Effector memory CD8-positive, alpha-beta T cell (primary cell): ENCODE data around the gene C10orf67.

ENCODE experiments used
- ATAC-seq: fragments of 150-1000 bp; cut with Tn5 transposase; replicated peaks from 2 replicates; pipeline ENCODE4 v1.10.0; 2021; ENCODE audit warnings: mild to moderate bottlenecking, moderate library complexity
- DNase-seq, 3 experiments: peaks; one replicate each; pipeline ENCODE4 v3.0.0; 2021
- H3K27ac Mint-ChIP-seq, 2 donors: one replicate each; pipeline ENCODE4 v1.8.0; 2022; ENCODE audit warnings: mild to moderate bottlenecking in 2 of 2, mixed read lengths in 2 of 2, moderate library complexity in 2 of 2
- H3K27me3 Mint-ChIP-seq, 2 donors: one replicate each; pipeline ENCODE4 v1.8.0; 2022; ENCODE audit warnings: mixed read lengths in 2 of 2
- H3K36me3 Mint-ChIP-seq: one replicate; pipeline ENCODE4 v1.8.0; 2022; ENCODE audit warnings: mild to moderate bottlenecking, moderate library complexity, mixed read lengths; ENCODE audit not compliant: insufficient read depth
- H3K4me1 Mint-ChIP-seq, 2 donors: one replicate each; pipeline ENCODE4 v1.8.0; 2022; ENCODE audit warnings: low read depth in 2 of 2, mixed read lengths in 2 of 2
- H3K4me3 Mint-ChIP-seq, 2 donors: one replicate each; pipeline ENCODE4 v1.8.0; 2022; ENCODE audit warnings: mild to moderate bottlenecking in 2 of 2, mixed read lengths in 2 of 2, moderate library complexity in 2 of 2
- H3K9me3 Mint-ChIP-seq, 2 donors: one replicate each; pipeline ENCODE4 v1.8.0; 2022; ENCODE audit warnings: mixed read lengths in 2 of 2

Gene C10orf67

DNA sequence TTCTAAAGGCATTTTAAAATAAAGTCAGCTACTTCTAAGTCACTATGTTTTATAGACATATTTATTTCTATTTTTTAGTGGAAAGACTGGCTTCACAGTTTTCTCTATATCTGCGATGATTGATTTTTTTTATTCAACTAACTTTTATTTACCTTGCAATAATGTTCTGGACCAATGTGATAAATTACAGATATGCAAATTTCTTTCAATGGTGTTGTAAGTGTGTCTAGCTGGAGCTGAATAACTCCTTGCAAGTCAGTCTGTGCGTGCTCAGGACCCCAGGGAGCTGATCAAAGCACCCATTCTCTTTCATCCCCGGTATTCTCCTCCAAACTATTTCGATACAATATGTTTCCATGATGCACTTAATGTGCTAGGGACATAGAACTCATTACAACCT is 142.8 kb downstream of the C10orf67 start:
- no peak overlapping the region for H3K4me3 Mint-ChIP-seq
- ATAC-seq: no peak
- no peak overlapping the region for H3K27ac Mint-ChIP-seq

GRCh38 chr10:23200997-23201652 is 143.5 kb downstream of the C10orf67 start:
- H3K4me1 Mint-ChIP-seq: no peaks in the 10 kb centered on the region
- no peak overlapping the region for H3K4me3 Mint-ChIP-seq
- H3K9me3 Mint-ChIP-seq: no peaks in the 10 kb centered on the region
- no peak overlapping the region for H3K27ac Mint-ChIP-seq
- ATAC-seq: no peak
- H3K27me3 Mint-ChIP-seq: peaks cover 73 to 87% of the 10 kb centered on the region in 2 donors
- peaks cover 4% of the 10 kb centered on the region for H3K36me3 Mint-ChIP-seq
- no peak for DNase-seq

More for the DNA sequence above, 142.8 kb downstream of the C10orf67 start:
- H3K36me3 Mint-ChIP-seq: peaks cover 4% of the 10 kb centered on the region
- no peaks in the 10 kb centered on the region for H3K9me3 Mint-ChIP-seq
- H3K4me1 Mint-ChIP-seq: no peaks in the 10 kb centered on the region
- H3K27me3 Mint-ChIP-seq: peaks cover 66 to 80% of the 10 kb centered on the region in 2 donors
- no peak for DNase-seq

DNA sequence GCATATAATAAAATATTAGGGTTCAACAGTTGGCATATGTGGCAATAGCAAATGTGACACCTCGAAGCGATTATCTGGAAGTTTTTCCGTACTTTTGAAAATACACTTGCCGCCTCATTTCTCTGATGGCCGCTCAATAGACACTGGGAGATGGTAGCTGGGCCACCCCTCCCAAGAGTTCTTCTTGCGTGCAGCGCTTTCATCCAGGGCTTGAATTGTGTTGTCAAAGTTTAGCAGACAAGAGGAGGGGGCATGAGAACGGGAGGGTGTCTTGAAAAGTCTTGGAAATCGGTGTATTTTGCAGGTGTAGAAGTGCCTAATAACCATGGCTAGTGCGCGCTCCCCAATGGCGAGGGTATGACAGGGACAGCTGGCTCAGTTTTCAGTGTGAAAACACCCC is 144.0 kb downstream of the C10orf67 start:
- Mint-ChIP-seq H3K27ac (no peak overlapping the region), H3K27me3 (peaks cover 78 to 92% of the 10 kb centered on the region in 2 donors), H3K4me1 (no peaks in the 10 kb centered on the region), H3K9me3 (no peaks in the 10 kb centered on the region), H3K36me3 (peaks cover 4% of the 10 kb centered on the region), H3K4me3 (no peak overlapping the region)
- DNase-seq (no peak), ATAC-seq (no peak)

DNA sequence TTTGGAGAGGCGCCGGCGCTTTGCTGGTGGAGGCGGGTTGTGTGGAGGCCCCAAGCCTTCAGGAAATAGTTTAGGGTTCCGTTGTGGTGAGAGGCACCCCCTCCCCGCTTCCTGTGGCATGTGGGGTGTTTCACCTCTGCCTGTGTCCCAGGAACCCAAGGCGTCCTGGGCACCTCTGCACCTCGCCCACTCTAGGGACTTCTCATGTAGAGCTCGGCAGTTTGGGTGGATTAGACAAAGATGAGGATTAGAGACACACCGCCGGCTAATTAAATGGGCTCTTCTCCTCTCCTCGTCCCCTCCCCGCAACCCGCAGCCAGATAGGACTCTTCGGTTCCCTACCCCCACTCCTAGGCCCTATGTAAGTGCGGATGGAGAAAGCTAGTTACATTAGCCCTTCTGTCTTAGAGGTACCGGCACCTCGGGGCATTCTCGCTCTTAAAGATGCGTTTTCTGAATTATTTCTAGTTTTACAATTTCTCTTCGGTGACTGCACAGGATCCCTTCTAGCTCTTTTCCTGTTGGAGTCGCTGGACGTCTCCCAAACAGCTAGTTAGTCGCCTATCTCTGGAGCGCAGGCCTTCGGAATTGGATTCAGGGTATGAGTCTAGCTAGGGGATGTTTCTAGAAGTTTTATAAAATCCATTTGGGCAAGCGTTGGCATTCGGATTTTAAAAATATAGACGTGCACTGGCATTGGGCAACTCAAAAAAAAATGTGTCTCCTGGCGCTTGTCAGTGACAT is 144.7 kb downstream of the C10orf67 start:
- Mint-ChIP-seq H3K4me1 (no peaks in the 10 kb centered on the region), H3K27ac (no peak overlapping the region), H3K4me3 (no peak overlapping the region), H3K36me3 (peaks cover 4% of the 10 kb centered on the region), H3K27me3 (peaks cover 83 to 97% of the 10 kb centered on the region in 2 donors), H3K9me3 (no peaks in the 10 kb centered on the region)
- ATAC-seq (no peak), DNase-seq (no peak)

DNA sequence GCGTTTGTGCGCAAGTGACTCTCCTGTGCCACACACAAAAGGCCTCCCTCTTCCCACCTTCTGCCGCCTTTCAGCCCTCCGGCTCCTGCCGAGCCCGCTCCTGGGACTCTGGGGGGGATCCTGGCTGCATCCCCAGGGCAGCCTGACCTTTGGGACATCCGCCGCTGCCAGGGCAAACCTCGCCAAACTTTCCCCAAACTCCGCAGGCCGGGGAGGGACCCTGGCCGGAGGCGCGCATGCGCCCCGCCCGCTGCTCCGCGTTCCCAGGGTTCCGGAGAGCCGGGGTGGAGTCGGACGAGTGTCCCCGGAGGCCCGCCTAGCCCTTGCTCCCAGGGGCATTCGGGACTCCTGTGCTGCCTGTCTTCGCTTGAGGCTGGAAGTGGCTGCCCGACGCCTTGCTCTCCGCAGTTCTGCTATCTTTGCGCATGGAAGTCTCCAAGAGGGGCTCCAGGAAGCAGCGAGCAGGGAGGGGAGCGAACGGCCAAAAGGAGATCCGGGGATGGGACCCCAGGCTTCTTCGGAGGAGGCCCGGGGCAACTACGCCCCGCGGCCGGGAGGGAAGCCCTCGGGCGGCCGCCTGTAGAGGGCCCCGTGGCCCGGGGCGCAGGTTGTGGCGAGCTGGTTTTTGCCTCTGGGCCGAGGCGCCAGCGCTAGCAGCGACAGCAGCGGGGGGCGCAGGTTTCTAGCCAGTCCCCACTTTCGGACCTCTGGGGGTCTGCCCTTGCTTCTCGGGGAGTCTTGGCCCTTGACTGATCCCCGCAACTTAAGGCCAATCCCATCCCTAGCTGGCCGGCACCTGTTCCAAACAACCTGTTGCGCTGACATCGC is 145.4 kb downstream of the C10orf67 start:
- ATAC-seq: no peak
- Mint-ChIP-seq H3K4me3 (no peak overlapping the region), H3K27ac (no peak overlapping the region), H3K36me3 (peaks cover 4% of the 10 kb centered on the region), H3K9me3 (no peaks in the 10 kb centered on the region), H3K4me1 (no peaks in the 10 kb centered on the region), H3K27me3 (peaks cover 83 to 97% of the 10 kb centered on the region in 2 donors)
- no peak for DNase-seq

- Mint-ChIP-seq H3K9me3 (no peaks in the 10 kb centered on the region), H3K4me1 (no peaks in the 10 kb centered on the region), H3K36me3 (peaks cover 4% of the 10 kb centered on the region), H3K27ac (no peak overlapping the region), H3K4me3 (no peak overlapping the region), H3K27me3 (peaks cover 83 to 97% of the 10 kb centered on the region in 2 donors)
- DNase-seq (no peak), ATAC-seq (no peak)
These were observed 146.0 kb downstream of the C10orf67 start for GRCh38 chr10:23198610-23198939.

GRCh38 chr10:23197416-23197861 is 147.2 kb downstream of the C10orf67 start:
- no peak overlapping the region for H3K4me3 Mint-ChIP-seq
- no peak for ATAC-seq
- peaks cover 4% of the 10 kb centered on the region for H3K36me3 Mint-ChIP-seq
- H3K27me3 Mint-ChIP-seq: peaks cover 76 to 90% of the 10 kb centered on the region in 2 donors
- H3K4me1 Mint-ChIP-seq: peaks cover 0 to under 1% of the 10 kb centered on the region in 2 donors
- no peak for DNase-seq
- no peak overlapping the region for H3K27ac Mint-ChIP-seq
- H3K9me3 Mint-ChIP-seq: no peaks in the 10 kb centered on the region

DNA sequence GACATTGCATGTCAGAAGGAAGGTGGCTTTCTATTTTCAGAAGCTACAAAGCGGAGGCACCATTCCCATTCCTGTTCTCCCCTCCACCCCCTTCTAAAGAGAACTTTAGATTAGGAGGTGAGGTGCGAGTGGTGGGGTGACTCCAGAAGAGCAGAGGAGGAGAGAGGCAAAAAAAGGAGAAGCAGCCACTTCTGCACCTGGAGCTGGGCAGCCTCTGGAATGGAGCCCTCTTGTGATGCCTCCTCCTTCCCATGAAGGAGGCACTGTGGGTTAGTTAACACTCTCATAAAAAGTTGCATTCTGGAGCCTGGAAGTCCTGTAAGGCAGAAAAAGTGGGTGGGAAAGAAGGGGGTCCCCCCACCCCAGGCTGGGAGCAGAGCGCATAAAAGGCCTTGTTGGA is 147.7 kb downstream of the C10orf67 start:
- no peaks in the 10 kb centered on the region for H3K9me3 Mint-ChIP-seq
- no peak for DNase-seq
- H3K27ac Mint-ChIP-seq: no peak overlapping the region
- H3K4me3 Mint-ChIP-seq: no peak overlapping the region
- H3K4me1 Mint-ChIP-seq: peaks cover 0 to 1% of the 10 kb centered on the region in 2 donors
- peaks cover 70 to 85% of the 10 kb centered on the region in 2 donors for H3K27me3 Mint-ChIP-seq
- H3K36me3 Mint-ChIP-seq: peaks cover 4% of the 10 kb centered on the region
- no peak for ATAC-seq

DNA sequence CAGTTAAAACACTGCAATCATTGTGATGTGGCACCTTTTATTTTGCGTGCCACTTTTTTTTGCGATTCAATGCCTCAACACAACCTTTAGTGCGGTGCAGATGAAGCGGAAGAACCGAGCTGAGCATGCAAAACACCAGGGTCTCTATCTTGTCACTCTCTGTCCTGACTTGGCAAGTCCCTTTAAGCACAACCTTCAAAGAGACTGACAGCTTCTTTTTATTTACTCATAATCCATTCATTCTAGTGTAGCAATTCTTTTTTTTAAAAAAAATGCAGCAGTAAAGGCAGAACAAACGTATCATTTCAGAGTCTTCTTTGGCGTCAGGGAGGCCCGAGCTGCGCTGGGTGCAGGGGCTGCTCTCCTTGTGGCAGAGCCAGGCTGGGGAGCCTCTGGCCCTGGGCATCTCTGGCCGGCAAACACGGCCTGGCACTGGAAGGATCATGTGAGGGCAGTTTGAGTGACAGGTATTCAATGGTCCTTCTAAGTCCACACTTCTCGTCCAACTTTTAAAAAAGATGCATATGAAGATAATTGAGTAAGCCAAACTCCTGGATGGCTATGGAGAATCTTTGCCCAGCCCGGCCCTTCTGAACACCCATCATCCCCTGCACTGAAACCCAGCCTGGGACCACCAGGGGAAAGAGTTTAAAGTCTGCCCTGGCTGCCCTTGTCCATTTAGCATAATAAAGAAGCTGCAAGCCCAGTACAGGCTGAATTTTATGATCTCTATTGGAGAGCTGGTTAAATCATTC is 148.6 kb downstream of the C10orf67 start:
- no peak overlapping the region for H3K4me3 Mint-ChIP-seq
- no peak overlapping the region for H3K27ac Mint-ChIP-seq
- H3K4me1 Mint-ChIP-seq: peaks cover 0 to 1% of the 10 kb centered on the region in 2 donors
- H3K27me3 Mint-ChIP-seq: peaks cover 66 to 80% of the 10 kb centered on the region in 2 donors
- DNase-seq: no peak
- H3K9me3 Mint-ChIP-seq: no peaks in the 10 kb centered on the region
- ATAC-seq: no peak
- H3K36me3 Mint-ChIP-seq: peaks cover 4% of the 10 kb centered on the region

GRCh38 chr10:23194966-23195845 is 149.4 kb downstream of the C10orf67 start:
- H3K4me1 Mint-ChIP-seq: peaks cover 0 to 1% of the 10 kb centered on the region in 2 donors
- peaks cover 67 to 80% of the 10 kb centered on the region in 2 donors for H3K27me3 Mint-ChIP-seq
- DNase-seq (no peak), ATAC-seq (no peak)
- no peak overlapping the region for H3K27ac Mint-ChIP-seq
- H3K36me3 Mint-ChIP-seq: no peaks in the 10 kb centered on the region
- no peaks in the 10 kb centered on the region for H3K9me3 Mint-ChIP-seq
- no peak overlapping the region for H3K4me3 Mint-ChIP-seq

GRCh38 chr10:23194471-23194965 is 150.1 kb downstream of the C10orf67 start:
- Mint-ChIP-seq H3K27ac (no peak overlapping the region), H3K27me3 (peaks cover 68 to 80% of the 10 kb centered on the region in 2 donors), H3K9me3 (no peaks in the 10 kb centered on the region), H3K36me3 (no peaks in the 10 kb centered on the region), H3K4me1 (peaks cover 0 to 1% of the 10 kb centered on the region in 2 donors), H3K4me3 (no peak overlapping the region)
- no peak for DNase-seq
- ATAC-seq: no peak

- ATAC-seq (no peak), DNase-seq (no peak)
- H3K27me3 Mint-ChIP-seq: peaks cover 75 to 83% of the 10 kb centered on the region in 2 donors
- H3K4me3 Mint-ChIP-seq: no peak overlapping the region
- peaks cover 0 to 1% of the 10 kb centered on the region in 2 donors for H3K4me1 Mint-ChIP-seq
- H3K9me3 Mint-ChIP-seq: no peaks in the 10 kb centered on the region
- no peaks in the 10 kb centered on the region for H3K36me3 Mint-ChIP-seq
- H3K27ac Mint-ChIP-seq: no peak overlapping the region
These were observed 151.0 kb downstream of the C10orf67 start for GRCh38 chr10:23193435-23194074.
